Lung (tissue), 12 donors: ENCODE results near the gene TTBK2. TPM values are rescaled to one million over a fixed set of nuclear protein-coding genes. Genes with fewer than 3 reads are reported as not detected.
"Not testable (repeated sequence)": the region's sequence is repeated elsewhere in the genome, so short reads cannot be mapped to it uniquely, and the experiment has no call there.

Experiments used
- ATAC-seq: fragments of 200-7000 bp; cut with Tn5 transposase; one replicate; pipeline ENCODE4 v1.9.1; 2020; ENCODE audit warnings: moderate number of reproducible peaks; ENCODE audit not compliant: insufficient read depth, low FRiP score
- DNase-seq, 3 donors: peaks; one replicate each; pipeline ENCODE4 v3.0.0-alpha.2; 2013 to 2017
- H3K27ac ChIP-seq, 2 donors: one replicate each; pipeline ENCODE4 v1.5.1; 2013; ENCODE audit warnings: mild to moderate bottlenecking in 2 of 2, moderate library complexity in 2 of 2, control low read depth in 1 of 2, inconsistent platforms in 1 of 2, low read depth in 1 of 2, low read length in 1 of 2
- H3K27me3 ChIP-seq, 3 donors: one replicate each; pipeline ENCODE4 v1.5.1; 2013; ENCODE audit warnings: low read length in 2 of 3; ENCODE audit not compliant: control insufficient read depth in 3 of 3, insufficient read depth in 3 of 3
- H3K36me3 ChIP-seq, 4 donors: one replicate each; pipeline ENCODE4 v1.5.1; 2013; ENCODE audit warnings: low read length in 4 of 4, mild to moderate bottlenecking in 1 of 4, moderate library complexity in 1 of 4; ENCODE audit not compliant: control insufficient read depth in 4 of 4, insufficient read depth in 4 of 4
- H3K4me1 ChIP-seq, 5 donors: one replicate each; pipeline ENCODE4 v1.5.1; 2013; ENCODE audit warnings: low read length in 5 of 5, mild to moderate bottlenecking in 2 of 5, moderate library complexity in 1 of 5; ENCODE audit not compliant: control insufficient read depth in 5 of 5, insufficient read depth in 5 of 5
- H3K4me3 ChIP-seq: one replicate; pipeline ENCODE4 v1.5.1; 2013; ENCODE audit warnings: mild to moderate bottlenecking, control low read depth, moderate library complexity
- H3K9ac ChIP-seq, 2 donors: one replicate each; pipeline ENCODE4 v1.5.1; 2013; ENCODE audit warnings: low read length in 2 of 2, control low read depth in 1 of 2; ENCODE audit not compliant: insufficient read depth in 1 of 2
- H3K9me3 ChIP-seq, 4 donors: one replicate each; pipeline ENCODE4 v1.5.1; 2013; ENCODE audit warnings: low read length in 3 of 4, mild to moderate bottlenecking in 1 of 4, moderate library complexity in 1 of 4; ENCODE audit not compliant: control insufficient read depth in 4 of 4, insufficient read depth in 3 of 4
- WGBS, 2 donors: extraction: QIAGEN DNeasy Blood & Tissue Kit; methylation state at CpG; one replicate each; pipeline ENCODE4 v1.1.7; 2013; 5-methylcytosine and 5-hydroxymethylcytosine counted together
- polyA plus RNA-seq, 2 donors: library from polyadenylated mRNA; stranded (reverse); fragments of 200-250 nt; gene quantifications; one replicate each; pipeline ENCODE4 v1.2.1, GENCODE V29; 2013
- total RNA-seq, 2 donors: library from RNA; depleted of rRNA in 1 of 2; stranded (reverse); fragments of >200 nt in 1 of 2; gene quantifications; one replicate each; pipeline ENCODE4 v1.2.1, GENCODE V29; 2014 to 2021
- TF ChIP-seq, protein P1 (sequence below): IDR thresholded peaks from 2 replicates; pipeline ENCODE4 v1.5.1; 2012; ENCODE audit warnings: mild to moderate bottlenecking; ENCODE audit errors: control extremely low read depth, extremely low read depth
- donor health status: control.
- donor health status: control.
- donor health status: Bipolar disorder and iron deficiency.
- donor health status: healthy.
- donor health status: DM: yes; HTN: yes; CAD: no.

TTBK2 gene
- total and polyA plus RNA-seq, 4 donors = 2.5 to 27.5 (median 9.5) TPM

DNA sequence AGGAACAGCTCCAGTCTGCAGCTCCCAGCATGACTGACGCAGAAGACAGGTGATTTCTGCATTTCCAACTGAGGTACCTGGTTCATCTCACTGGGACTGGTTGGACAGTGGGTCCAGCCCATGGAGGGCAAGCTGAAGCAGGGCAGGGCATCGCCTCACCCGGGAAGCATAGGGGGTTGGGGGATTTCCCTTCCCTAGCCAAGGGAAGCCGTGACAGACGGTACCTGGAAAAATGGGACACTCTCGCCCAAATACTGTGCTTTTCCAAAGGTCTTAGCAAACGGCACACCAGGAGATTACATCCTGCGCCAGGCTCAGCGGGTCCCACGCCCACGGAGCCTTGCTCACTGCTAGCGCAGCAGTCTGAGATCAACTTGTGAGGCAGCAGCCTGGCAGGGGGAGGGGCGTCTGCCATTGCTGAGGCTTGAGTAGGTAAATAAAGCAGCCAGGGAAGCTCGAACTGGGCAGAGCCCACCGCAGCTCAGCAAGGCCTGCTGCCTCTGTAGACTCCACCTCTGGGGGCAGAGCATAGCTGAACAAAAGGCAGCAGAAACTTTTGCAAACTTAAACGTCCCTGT lies 156.3 kb downstream of the TTBK2 start:
- H3K4me1 ChIP-seq, H3K9ac ChIP-seq, H3K9me3 ChIP-seq, ATAC-seq, DNase-seq, H3K27me3 ChIP-seq, H3K4me3 ChIP-seq, H3K27ac ChIP-seq, H3K36me3 ChIP-seq: not testable (repeated sequence)
- 84 to 89% methylated on average over 16 of the region's 16 CpGs for WGBS, 2 donors

DNA sequence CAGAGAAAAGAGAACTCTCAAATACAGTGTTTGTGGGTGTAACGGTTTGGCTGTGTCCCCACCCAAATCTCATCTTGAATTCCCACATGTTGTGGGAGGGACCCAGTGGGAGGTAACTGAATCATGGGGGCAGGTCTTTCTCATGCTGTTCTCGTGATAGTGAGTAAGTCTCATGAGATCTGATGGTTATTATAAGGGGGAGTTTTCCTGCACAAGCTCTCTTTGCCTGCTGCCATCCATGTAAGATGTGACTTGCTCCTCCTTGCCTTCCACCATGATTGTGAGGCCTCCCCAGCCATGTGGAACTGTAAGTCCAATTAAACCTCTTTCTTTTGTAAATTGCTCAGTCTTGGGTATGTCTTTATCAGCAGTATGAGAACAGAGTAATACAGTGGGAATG lies 158.8 kb downstream of the TTBK2 start:
- not testable (repeated sequence) for H3K27ac ChIP-seq, DNase-seq, ATAC-seq, H3K4me3 ChIP-seq, H3K27me3 ChIP-seq, H3K36me3 ChIP-seq, H3K9me3 ChIP-seq, H3K4me1 ChIP-seq, H3K9ac ChIP-seq
- WGBS, 2 donors = 87 to 100% methylated on average over 2 of the region's 2 CpGs

DNA sequence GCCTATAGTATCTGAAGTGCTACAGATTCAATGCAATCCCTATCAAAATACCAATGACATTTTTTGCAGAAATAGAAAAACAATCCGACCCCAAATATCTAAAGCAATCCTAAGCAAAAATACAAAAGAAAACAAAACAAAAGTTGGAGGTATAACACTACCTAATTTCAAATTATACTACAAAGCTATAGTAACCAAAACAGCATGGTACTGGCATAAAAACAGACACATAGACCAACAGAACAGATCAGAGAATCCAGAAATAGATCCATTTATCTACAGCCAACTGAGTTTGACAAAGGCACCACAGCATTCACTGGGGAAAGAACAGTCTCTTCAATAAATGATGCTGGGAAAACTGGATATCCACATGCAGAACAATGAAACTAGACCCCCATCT lies 159.8 kb downstream of the TTBK2 start:
- no peak for ATAC-seq

DNA sequence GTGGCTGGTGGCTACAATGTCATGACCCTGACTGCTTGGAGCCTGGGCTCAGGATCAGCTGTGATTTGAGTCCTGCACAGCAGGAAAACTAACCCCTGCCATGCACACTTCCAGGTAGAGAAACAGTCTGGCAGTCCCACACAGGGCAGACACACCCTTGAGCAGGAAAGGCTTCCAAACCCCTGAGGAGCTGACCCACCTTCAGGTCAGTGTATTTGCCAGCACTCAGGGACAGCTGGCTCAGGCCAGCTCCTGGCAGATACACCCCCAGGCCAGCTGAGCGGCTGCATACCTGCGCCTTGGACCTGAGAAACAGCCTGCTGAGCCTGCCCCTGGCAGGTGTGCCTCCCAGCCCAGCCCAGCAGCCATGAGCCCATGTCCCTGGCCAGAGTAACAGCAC lies 161.5 kb downstream of the TTBK2 start:
- TF ChIP-seq, protein P1, sequence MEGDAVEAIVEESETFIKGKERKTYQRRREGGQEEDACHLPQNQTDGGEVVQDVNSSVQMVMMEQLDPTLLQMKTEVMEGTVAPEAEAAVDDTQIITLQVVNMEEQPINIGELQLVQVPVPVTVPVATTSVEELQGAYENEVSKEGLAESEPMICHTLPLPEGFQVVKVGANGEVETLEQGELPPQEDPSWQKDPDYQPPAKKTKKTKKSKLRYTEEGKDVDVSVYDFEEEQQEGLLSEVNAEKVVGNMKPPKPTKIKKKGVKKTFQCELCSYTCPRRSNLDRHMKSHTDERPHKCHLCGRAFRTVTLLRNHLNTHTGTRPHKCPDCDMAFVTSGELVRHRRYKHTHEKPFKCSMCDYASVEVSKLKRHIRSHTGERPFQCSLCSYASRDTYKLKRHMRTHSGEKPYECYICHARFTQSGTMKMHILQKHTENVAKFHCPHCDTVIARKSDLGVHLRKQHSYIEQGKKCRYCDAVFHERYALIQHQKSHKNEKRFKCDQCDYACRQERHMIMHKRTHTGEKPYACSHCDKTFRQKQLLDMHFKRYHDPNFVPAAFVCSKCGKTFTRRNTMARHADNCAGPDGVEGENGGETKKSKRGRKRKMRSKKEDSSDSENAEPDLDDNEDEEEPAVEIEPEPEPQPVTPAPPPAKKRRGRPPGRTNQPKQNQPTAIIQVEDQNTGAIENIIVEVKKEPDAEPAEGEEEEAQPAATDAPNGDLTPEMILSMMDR = no peak
- H3K27me3 ChIP-seq = no peaks in the 10 kb centered on the region
- no peaks in the 10 kb centered on the region for H3K4me1 ChIP-seq
- H3K27ac ChIP-seq = no peak overlapping the region
- DNase-seq (no peak), ATAC-seq (no peak)
- peaks cover 0 to 2% (median 0%) of the 10 kb centered on the region in 4 donors for H3K9me3 ChIP-seq
- no peak overlapping the region for H3K9ac ChIP-seq
- H3K4me3 ChIP-seq = no peak overlapping the region
- H3K36me3 ChIP-seq = no peaks in the 10 kb centered on the region
- WGBS, 2 donors = 95 to 96% methylated on average over 2 of the region's 2 CpGs

More for the DNA sequence above, 159.8 kb downstream of the TTBK2 start:
- Histone ChIP-seq H3K27ac (no peak overlapping the region), H3K9ac (no peak overlapping the region), H3K9me3 (peaks cover 0 to 2% (median 0%) of the 10 kb centered on the region in 4 donors), H3K4me1 (no peaks in the 10 kb centered on the region), H3K27me3 (no peaks in the 10 kb centered on the region), H3K36me3 (no peaks in the 10 kb centered on the region), H3K4me3 (no peak overlapping the region)
- TF ChIP-seq, protein P1 = no peak
- DNase-seq = no peak
- 96 to 97% methylated on average over 1 of the region's 1 CpG for WGBS, 2 donors
